ENCODE measurements around the gene NTHL1.

GRCh38 chr16:2083876-2084780 is 36.5 kb upstream of the NTHL1 start:
- TF ChIP-seq POLR2AphosphoS5 (IDR thresholded peaks at IDR 0.05; ENCODE audit: low read depth, low read length) = no peak
- TF ChIP-seq, protein P1, sequence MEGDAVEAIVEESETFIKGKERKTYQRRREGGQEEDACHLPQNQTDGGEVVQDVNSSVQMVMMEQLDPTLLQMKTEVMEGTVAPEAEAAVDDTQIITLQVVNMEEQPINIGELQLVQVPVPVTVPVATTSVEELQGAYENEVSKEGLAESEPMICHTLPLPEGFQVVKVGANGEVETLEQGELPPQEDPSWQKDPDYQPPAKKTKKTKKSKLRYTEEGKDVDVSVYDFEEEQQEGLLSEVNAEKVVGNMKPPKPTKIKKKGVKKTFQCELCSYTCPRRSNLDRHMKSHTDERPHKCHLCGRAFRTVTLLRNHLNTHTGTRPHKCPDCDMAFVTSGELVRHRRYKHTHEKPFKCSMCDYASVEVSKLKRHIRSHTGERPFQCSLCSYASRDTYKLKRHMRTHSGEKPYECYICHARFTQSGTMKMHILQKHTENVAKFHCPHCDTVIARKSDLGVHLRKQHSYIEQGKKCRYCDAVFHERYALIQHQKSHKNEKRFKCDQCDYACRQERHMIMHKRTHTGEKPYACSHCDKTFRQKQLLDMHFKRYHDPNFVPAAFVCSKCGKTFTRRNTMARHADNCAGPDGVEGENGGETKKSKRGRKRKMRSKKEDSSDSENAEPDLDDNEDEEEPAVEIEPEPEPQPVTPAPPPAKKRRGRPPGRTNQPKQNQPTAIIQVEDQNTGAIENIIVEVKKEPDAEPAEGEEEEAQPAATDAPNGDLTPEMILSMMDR (IDR thresholded peaks at IDR 0.05) = no peak
- no peak for TF ChIP-seq SIN3A (IDR thresholded peaks at IDR 0.05; ENCODE audit: borderline replicate concordance, insufficient read depth, low read depth, low read length)
- TF ChIP-seq TCF7L2 (IDR thresholded peaks at IDR 0.05; ENCODE audit: low read depth, low read length) = no peak
- TF ChIP-seq, protein P2, sequence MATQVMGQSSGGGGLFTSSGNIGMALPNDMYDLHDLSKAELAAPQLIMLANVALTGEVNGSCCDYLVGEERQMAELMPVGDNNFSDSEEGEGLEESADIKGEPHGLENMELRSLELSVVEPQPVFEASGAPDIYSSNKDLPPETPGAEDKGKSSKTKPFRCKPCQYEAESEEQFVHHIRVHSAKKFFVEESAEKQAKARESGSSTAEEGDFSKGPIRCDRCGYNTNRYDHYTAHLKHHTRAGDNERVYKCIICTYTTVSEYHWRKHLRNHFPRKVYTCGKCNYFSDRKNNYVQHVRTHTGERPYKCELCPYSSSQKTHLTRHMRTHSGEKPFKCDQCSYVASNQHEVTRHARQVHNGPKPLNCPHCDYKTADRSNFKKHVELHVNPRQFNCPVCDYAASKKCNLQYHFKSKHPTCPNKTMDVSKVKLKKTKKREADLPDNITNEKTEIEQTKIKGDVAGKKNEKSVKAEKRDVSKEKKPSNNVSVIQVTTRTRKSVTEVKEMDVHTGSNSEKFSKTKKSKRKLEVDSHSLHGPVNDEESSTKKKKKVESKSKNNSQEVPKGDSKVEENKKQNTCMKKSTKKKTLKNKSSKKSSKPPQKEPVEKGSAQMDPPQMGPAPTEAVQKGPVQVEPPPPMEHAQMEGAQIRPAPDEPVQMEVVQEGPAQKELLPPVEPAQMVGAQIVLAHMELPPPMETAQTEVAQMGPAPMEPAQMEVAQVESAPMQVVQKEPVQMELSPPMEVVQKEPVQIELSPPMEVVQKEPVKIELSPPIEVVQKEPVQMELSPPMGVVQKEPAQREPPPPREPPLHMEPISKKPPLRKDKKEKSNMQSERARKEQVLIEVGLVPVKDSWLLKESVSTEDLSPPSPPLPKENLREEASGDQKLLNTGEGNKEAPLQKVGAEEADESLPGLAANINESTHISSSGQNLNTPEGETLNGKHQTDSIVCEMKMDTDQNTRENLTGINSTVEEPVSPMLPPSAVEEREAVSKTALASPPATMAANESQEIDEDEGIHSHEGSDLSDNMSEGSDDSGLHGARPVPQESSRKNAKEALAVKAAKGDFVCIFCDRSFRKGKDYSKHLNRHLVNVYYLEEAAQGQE (IDR thresholded peaks at IDR 0.05; ENCODE audit: insufficient read depth in 1 of 2, low read depth in 2 of 2, low read length in 1 of 2) = no peak
